NCI-H2171 (cell line): ENCODE measurements around the gene KDM6A.
"Not testable (repeated sequence)": the region's sequence is repeated elsewhere in the genome, so short reads cannot be mapped to it uniquely, and the experiment has no call there.

ENCODE experiments used
- DNase-seq: peaks from one replicate; lab custom pipeline; 2025; lab: John Stamatoyannopoulos, UW

Gene KDM6A

DNA sequence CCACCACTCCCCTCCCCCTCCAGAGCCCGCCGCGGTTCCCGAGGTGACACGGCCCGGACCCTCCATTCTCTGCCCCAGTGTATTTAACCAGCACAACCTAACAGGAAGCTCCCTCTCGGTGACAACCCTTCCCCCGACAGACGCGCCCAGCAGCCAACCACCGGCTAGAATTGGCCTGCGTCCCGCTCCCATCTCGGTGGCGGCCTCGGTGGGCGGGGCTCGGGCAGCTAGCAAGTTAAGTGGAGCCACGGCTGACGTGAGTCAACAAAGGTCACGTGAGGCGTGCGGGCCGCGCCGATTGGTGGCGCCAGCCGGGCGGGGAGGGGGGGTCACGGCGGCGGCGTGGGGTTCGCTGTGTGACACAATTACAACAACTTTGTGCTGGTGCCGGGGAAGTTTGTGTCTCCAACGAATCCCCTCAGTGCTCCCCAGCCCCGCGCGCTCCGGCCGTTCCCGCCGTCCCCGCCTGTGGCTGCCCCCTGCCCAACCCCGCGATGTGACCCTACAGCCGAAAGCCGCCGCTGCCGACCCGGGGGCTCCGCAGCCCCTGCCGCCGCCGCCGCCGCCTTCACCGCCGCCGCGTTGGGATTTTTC is at the start of gene KDM6A:
Gene KDM6A (plus strand): TSS at position 368 of the 594 bp plus-strand sequence. CDS start 364 bp downstream, outside the sequence.
- DNase-seq: peak; percentile 84

DNA sequence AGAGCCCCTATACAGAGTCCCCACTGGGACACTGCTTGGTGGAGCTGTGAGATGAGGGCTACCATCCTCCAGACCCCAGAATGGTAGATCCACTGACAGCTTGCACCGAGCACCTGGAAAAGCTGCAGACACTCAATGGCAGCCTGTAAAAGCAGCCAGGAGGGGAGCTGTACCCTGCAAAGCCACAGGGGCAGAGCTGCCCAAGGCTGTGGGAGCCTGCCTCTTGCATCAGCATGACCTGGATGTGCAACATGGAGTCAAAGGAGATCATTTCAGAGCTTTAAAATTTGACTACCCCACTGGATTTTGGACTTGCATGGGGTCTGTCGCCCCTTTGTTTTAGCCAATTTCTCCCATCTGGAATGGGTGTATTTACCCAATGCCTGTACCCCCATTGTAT is 49.8 kb upstream of the KDM6A start:
- DNase-seq: not testable (repeated sequence)

DNA sequence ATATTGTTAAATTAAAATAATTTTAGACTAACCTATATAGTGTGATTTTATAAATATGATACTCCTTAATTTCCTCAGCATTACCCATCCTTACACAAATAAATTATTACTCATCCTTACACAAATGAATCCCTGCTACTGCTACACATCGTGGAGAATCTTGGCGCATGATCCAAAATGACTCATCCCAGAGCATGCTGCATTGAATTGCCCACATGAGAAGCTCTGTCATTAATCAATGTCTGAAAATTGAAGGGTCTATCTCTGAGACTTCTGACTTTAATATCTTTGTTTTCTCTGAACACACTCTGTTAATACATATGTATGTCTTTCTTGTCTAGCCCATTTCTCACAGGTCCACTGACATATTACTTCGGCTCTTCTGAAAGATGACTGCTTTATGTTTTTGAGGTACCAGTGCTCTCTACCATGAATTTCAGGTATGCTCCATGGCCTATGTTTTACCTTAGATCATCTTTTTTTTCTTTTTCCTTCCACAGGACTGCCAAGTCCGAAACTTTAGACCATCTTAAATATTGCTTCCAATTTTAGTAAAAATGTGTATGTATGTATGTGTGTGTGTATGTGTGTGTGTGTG is 44.9 kb upstream of the KDM6A start:
- DNase-seq: no peak

DNA sequence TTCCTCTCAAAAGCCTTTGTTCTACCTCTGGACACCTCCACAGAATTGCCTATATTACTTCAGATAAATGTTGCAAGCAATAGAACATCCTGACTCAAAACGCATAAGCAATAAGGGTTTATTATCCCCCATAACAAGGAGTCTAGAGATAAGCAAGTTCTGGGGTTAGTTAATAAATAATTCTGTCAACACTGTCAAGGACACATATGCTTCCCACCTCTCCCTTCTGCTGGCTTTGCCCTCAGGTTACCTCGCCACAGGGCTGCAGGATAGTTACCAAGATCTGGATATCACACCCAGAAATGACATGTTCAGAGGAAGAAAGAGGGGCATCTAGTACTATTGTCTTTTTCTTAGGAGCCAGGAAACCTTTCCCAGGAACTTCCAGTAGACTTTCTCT is 43.2 kb upstream of the KDM6A start:
- no peak for DNase-seq

DNA sequence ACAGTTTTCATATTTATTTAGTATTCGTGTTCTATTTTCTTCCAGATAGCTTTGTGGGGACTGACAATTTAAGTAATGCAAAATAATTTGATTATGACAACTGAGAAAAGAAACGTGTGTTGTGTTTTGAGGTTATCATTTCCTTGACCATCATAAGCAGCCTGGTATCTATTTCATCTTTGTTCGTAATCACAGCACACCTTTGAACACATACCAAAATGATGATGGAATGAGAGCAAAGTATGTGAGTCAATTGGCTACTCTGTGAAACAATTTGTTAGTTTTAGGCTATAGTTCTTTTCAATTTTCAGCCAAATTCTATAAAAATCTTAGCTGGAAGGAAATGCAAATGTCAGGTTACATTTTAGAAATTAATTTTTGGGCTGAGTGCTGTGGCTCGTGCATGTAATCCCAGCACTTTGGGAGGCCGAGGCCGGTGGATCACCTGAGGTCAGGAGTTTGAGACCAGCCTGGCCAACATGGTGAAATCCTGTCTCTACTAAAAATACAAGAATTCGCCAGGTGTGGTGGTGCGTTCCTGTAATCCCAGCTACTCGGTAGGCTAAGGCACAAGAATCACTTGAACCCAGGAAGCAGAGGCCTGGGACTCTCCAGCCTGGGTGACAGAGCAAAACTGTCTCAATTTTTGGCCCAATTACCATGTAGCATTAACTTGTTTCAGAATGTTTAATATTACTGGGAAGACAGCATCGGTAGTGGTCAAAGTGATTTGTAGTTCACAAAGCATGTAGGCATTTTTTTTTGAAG is 30.3 kb upstream of the KDM6A start:
- no peak for DNase-seq

DNA sequence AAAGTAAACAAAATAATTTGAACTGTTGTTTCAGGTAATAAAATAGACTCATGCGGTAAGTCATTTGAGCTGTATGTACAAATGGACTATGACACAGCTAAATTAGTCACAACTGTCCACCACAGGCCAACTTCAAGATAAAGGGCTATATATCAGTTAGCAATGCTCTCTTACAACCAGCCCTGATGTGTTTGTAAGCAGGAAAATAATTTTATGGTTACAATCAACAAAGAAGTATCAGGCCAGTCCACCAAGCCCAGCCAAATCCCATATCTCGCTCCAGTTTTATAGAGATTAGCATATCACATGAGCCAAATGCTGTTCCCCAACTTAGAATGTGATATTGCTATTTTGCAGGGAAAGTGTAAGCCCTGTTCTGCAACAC is 29.7 kb upstream of the KDM6A start:
- DNase-seq: no peak

DNA sequence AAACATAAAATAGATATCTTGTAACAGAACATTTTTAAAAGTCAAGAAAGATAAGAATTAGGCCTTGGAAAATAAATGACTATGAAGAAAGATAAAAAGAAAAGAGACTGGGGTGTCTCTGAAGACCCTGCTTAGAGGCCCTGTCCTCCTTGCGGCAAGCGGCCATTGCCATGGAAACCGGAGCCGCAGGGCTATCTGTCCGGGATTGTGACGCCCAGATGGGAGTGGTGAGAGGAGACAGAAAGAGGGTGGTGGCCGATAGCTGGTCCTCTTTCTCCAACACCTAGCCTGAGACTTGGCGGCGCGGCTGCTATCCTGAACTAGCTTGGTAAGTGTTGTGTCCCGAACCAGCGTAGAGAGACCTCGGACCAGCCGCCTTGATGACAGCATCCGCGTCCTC is 29.2 kb upstream of the KDM6A start, which contains the start of gene DUSP21:
Gene DUSP21 (plus strand): TSS at position 269 of the 400 bp plus-strand sequence. CDS start 112 bp downstream, at position 381.
- DNase-seq: no peak

DNA sequence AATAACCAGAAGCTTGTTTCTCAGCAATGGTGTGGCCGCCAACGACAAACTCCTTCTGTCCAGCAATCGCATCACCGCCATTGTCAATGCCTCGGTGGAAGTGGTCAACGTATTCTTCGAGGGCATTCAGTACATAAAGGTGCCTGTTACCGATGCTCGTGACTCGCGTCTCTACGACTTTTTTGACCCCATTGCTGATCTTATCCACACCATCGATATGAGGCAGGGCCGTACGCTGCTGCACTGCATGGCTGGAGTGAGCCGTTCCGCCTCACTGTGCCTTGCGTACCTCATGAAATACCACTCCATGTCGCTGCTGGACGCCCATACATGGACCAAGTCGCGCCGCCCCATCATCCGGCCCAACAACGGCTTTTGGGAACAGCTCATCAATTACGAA is 28.8 kb upstream of the KDM6A start:
- DNase-seq: no peak

DNA sequence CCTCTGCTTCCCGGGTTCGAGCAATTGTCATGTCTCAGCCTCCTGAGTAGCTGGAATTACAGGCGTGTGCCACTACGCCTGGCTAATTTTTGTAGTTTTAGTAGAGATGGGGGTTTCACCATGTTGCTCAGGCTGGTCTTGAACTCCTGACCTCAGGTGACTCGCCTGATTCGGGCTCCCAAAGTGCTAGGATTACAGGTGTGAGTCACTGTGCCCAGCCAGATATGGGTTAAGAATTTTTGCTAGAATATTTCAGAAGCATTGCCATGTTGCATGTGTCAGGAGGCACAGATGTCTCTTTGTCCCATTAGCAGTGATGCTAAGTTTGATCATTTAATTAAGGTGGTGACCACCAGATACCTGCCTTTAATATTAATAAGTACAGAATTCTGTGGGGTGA is 22.1 kb upstream of the KDM6A start:
- DNase-seq: not testable (repeated sequence)

DNA sequence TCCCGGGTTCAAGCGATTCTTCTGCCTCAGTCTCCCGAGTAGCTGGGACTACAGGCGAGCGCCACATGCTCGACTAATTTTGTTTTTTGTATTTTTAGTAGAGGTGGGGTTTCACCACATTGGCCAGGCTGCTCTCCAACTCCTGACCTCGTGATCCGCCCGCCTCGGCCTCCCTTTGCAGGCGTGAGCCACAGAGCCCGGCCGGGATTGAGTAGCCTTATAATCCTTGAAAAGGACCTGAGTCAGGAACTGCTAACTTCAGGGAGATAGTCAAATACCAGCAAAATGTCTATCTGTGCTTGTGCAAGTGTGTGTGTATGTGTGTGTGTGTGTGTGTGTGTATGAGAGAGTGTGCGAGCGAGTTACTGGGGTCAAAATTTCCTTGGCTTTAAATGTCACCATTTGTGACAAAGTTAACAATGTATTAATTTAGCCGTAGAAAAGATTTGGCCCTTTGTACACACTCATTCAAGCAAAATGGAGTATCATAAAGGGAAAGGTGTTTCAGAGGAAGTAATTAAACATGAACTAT is 1.8 kb upstream of the KDM6A start:
- no peak for DNase-seq

DNA sequence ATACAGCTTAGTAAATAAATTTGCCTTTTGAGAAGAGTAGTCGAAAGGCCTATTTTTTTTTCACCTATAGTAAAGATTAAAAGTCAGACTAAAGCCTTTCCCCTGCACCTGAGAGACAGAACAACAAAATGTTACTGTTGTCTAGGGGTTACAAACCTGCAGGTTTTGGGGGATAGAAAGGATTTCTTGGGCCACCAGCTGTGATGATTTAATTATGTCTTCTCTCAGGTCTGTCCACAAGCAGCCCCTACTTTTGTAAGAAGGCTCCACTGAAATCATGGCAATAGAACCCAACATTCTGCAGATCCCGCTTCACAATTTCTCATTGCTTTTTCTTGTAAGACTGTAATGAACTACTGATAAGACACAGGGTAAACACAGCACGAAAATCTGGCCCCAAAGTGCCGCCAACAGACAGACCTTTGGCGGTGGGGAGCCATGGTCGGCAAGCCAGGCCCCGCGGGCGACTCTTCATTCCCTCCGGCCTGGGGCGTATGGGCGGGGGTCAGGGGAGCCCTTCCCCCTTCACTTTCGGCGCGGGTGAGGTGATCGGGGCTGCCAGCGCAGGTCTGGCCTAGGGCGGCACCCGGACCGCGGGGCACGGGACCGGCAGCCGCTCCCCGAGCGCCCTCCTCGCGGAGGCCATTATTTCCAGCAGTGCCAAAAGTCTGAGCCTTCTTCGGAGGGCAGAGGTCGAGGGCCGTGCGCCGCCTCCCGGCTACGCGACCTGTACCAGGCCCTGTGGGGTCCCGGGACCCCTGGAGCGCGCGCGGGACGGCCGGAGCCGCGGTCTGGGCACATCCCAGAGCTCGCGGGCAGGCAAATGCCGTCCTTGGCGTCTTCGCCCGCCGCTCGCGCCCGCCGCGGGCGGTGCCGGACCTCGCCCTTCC is 812 bp upstream of the KDM6A start:
- no peak for DNase-seq

DNA sequence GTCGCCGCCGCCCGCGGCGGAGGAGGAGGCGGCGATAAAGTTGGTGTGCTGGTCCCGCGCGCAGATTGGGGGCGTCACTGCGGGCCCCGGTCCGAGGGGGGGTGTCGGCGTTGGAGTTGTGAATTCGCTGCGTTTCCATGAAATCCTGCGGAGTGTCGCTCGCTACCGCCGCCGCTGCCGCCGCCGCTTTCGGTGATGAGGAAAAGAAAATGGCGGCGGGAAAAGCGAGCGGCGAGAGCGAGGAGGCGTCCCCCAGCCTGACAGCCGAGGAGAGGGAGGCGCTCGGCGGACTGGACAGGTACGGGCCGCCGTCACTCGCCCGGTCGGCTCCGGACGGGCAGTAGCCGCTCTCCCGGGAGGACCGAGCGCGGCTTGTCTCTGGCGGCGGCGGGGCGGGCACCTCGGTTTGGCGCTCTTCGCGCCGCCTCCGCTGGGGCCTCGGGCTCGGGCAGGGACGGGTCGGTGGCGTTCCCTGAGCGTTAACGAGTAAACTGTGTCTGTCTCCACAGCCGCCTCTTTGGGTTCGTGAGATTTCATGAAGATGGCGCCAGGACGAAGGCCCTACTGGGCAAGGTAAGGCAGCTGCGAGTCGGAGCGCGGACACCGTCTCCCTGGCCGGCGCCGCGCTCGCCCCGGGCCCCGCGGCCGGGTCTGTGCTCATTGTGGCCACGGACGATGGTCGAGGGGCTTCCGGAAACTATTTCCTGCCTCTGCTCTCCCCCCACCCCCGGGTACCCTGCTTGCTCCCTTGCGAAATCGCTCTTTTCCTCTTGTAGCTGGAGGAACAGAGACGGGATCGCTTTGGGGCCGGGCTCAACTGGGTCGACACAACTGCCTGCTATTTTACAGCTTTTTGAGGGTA is 658 bp downstream of the KDM6A start:
- peak; percentile 2 for DNase-seq

DNA sequence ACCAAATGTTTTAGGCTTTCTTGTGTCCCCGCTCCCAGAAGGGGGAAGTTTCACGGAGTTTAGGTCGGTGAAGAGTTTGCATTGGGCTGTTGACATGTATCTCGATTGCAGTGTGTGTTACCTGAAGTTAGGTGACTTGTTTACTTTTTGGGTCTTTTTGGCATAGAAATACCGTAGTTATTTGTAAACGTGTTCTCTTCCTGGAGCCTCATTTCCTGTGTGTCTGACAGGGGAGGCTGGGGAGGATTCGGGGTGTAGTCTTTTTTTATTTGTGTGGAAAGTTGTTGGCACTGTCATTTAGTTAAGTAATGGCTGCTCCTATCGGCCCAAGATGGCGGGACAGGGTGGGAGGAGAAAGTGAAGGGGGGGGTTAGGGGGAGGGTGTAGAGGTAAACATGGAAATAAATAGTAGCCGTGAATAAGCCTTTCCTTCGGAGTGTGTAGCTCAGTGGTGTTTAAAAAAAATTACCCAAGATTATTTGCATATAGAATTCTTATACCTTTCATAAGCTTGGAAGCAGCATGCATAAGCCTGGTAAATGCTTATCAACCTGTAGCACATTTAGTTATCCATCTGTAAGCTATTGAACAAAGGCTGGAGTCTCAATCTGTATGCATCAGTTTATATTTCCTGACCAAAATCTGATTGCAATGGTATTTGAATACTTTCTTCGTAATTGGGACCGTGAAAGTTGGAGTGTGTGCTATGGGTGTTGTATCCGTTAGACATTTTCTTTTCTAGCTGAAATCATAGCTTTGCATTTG is 1.6 kb downstream of the KDM6A start:
- DNase-seq: peak; percentile 13

DNA sequence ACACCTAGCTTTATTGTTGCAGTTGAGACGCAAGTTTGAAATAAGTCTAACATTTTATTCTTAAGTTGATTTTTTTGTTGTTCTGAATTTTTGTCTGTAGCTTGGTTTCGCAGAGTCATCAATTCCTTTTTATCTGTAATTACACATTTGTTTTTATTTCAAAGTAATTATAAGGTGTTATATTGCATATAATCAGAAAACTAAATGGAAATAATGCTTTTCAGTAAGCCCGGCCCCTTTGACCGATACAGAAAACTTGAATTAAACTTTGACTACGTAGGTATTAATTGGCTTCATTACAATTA is 2.1 kb downstream of the KDM6A start:
- DNase-seq: no peak

DNA sequence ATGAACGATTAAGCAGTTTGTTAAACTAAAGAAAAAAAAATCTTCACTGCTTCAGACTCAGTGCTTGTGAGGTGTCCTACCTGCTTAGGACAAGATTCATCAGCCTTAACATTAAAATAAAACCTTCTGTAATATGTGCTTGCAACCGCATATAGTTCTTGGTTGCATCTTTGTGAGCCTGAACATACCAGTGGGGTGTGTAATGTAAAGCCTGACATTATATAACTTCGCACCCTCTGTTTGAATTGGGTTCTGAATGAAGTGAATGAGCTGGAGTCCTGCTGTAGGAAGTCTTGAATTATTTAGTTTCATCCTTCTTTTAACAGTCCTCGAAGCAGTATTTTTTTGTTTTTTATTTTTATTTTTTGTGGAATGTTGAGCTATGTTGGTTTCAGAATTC is 3.1 kb downstream of the KDM6A start:
- DNase-seq: no peak

DNA sequence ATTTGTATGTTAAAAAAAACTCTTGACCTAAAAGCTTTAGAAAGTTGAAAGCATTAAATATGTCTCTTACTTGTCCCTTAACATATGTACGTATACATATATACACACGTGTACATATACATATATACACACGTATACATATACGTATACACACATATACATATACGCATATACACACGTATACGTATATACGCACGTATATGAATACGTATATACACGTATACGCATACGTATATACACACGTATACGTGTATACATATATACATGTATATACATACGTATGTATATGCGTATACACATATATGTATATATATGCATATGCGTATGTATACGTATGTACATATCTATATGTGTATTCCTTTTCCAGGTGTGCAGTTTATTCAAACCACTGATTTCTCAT is 3.8 kb downstream of the KDM6A start:
- DNase-seq: no peak

DNA sequence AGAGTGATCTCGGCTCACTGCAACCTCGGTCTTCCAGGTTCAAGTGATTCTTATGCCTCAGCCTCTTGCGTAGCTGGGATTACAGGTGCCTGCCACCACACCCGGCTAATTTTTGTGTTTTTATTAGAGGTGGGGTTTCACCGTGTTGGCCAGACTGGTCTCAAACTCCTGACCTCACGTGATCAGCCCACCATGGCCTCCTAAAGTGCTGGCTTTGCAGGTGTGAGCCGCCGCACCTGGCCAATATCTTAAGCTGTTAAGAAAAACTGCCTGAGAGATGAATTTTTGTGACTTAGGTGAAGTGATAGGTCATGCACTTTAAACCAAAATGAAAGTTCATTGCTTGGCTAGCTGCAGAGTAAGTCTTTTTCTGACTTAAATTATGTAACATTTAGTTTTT is 5.8 kb downstream of the KDM6A start:
- no peak for DNase-seq

DNA sequence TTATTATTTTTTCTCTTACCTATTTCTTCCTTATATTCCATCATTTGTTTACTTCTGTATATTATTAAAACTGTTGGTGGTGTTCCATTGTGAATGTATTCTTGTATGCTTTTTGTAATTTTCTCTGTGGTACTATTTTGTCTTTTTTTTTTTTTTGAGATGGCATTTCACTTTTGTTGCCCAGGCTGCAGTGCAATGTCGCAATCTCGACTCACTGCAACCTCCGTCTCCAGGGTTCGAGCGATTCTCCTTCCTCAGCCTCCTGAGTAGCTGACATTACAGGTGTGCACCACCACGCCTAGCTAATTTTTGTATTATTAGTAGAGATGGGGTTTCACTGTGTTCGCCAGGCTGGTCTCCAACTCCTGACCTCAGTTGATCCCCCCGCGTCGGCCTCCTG is 8.6 kb downstream of the KDM6A start:
- no peak for DNase-seq

DNA sequence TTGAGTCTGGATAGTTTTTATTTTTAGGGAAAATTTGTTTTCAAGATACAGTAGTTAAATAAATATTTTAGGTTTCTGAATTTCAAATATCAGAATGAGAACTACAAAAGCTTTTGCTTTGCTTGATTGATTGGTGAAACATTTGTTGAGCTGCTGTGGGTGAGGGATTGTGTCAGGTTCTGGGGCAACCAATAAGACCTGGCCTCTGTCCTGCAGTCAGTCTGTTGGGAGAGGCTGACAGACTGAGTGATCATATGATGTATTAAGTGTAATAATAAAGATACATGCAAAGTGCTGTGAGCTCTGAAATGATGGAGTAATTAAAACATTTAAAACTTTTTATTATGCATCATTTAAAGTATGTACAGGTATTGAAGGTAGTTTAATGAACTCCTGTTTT is 9.6 kb downstream of the KDM6A start:
- no peak for DNase-seq

DNA sequence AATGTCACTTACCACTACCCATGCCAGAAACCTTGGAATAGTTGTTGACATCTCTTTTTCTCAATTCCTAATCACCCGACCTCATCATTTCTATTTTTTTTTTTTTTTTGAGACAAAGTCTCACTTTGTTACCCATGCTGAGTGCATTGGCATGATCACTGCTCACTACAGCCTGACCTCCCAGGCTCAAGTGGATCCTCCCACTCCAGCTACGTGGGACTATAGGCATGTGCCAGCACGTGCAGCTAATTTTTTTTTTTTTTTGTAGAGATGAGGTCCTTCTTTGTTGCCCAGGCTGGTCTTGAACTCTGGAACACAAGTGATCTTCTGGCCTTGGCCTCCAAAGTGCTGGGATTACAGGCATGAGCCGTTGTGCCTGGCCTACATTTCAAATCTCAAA is 12.0 kb downstream of the KDM6A start:
- DNase-seq: no peak

DNA sequence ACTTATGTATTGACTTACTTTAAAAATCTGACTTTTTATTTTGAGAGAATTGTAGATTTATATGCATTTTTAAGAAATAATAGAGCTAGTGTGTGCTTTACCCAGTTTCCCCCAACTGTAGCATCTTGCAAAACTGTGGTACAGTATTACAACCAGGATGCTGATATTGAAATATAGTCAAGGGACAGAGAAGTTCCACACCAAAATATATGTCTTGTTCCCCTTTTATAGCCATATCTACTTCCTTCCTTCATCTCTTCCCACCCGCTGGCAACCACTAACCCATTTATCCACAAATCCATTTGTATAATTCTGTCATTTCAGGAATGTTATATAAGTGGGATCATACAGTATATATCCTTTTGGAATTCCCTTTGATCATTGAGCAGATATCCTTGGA is 16.8 kb downstream of the KDM6A start:
- no peak for DNase-seq
